Esophagus squamous epithelium (tissue), 5 donors: ENCODE measurements around the gene LDLRAD4. TPM values are rescaled to one million over a fixed set of nuclear protein-coding genes. Genes with fewer than 3 reads are reported as not detected.

Experiments
- DNase-seq: peaks from one replicate; lab custom pipeline; 2025; lab: John Stamatoyannopoulos, UW
- H3K27ac ChIP-seq, 4 donors: fragments of 200-600 bp; sonication (generic); one replicate each; pipeline ENCODE4 v1.5.1; 2016 to 2019; ENCODE audit warnings: mild to moderate bottlenecking in 1 of 4
- H3K27me3 ChIP-seq, 4 donors: fragments of 200-600 bp; sonication (generic); 1 replicate in 3 of 4; 2 replicates in 1 of 4; pipeline versions ENCODE4 v1.5.1 to v1.6.0; 2017 to 2021; ENCODE audit warnings: antibody characterized with exemption in 1 of 4
- H3K36me3 ChIP-seq, 3 donors: fragments of 200-600 bp; sonication (generic); one replicate each; pipeline ENCODE4 v1.5.1; 2016 to 2019
- H3K4me1 ChIP-seq, 3 donors: fragments of 200-600 bp; sonication (generic); one replicate each; pipeline ENCODE4 v1.5.1; 2017 to 2019
- H3K4me3 ChIP-seq, 4 donors: fragments of 200-600 bp; sonication (generic); 1 replicate in 3 of 4; 2 replicates in 1 of 4; pipeline ENCODE4 v1.5.1; 2016 to 2019; ENCODE audit warnings: mild to moderate bottlenecking in 2 of 4, moderate library complexity in 1 of 4
- H3K9me3 ChIP-seq, 3 donors: fragments of 200-600 bp; sonication (generic); one replicate each; pipeline ENCODE4 v1.5.1; 2016 to 2019
- CTCF ChIP-seq, 6 experiments: fragments of 450-650 bp in 4 of 6; fragments of 200-600 bp in 2 of 6; sonication (generic) in 2 of 6; IDR thresholded peaks; one replicate each; pipeline ENCODE4 v1.5.1; 2016 to 2019; ENCODE audit warnings: antibody characterized with exemption in 6 of 6, mild to moderate bottlenecking in 4 of 6, moderate library complexity in 4 of 6
- POLR2A ChIP-seq, 4 donors: fragments of 450-650 bp; IDR thresholded peaks; one replicate each; pipeline ENCODE4 v1.6.1; 2017; ENCODE audit warnings: antibody characterized with exemption in 4 of 4, mild to moderate bottlenecking in 4 of 4, moderate library complexity in 3 of 4
- WGBS, 2 donors: methylation state at CpG; one replicate each; pipeline ENCODE4 v1.1.5; 2018; 5-methylcytosine and 5-hydroxymethylcytosine counted together
- intact Hi-C: fragments of 100-400 bp; cut with DNase I; formaldehyde crosslinking; loops from one replicate; pipeline ENCODE4 v1.15.0; 2022
- total RNA-seq, 4 donors: library from RNA; depleted of rRNA; stranded (reverse); fragments of >200 nt; gene quantifications; one replicate each; pipeline ENCODE4 v1.1.0, GENCODE V29; 2016
- donor health status: DM: yes; HTN: yes; CAD: no.

The LDLRAD4 gene
- total RNA-seq, 4 donors from 2014 or later, result 0.91 to 17.9 (median 6.8) TPM

DNA sequence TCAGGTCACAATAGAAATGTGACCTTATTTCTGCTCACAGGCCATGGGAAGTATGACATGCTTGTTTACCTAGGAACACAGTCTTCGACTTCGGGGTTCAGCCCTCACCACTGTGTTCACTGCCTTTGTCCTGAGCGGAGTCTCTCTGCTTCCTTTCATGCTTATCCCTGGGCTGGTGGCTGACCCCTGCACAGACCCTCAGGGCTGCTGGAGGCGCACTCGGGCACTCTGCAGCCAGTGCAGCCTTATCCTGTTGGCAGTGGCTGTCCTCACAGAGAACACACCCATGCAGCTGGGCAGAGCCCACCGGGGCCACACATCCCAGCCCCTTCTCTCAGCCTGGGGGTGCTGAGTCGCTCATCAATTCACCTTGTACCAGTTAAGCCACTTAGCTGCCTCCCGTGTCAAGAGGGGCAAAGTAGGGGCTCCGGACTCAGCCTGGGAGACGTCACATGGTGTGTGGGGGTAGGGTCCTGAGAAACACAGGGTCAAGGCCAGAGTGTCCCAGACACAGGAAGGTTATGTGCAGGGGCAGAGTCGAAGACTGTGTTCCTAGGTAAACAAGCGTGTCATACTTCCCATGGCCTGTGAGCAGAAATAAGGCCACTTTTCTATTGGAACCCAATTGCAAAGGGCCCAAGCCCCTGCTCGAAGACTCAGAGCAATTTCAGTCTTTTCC is 400.3 kb downstream of the LDLRAD4 start:
- WGBS, 2 donors, result 51 to 81% methylated on average over 7 to 10 of the region's 13 CpGs
- H3K27ac ChIP-seq, result no peak overlapping the region
- no peaks in the 10 kb centered on the region for H3K9me3 ChIP-seq
- TF ChIP-seq POLR2A (IDR thresholded peaks at IDR 0.05) (no peak), CTCF (IDR thresholded peaks at IDR 0.05) (no peak)
- intact Hi-C loops, result no loop called here
- peaks cover 0 to 24% (median 11%) of the 10 kb centered on the region in 3 donors for H3K4me1 ChIP-seq
- no peaks in the 10 kb centered on the region for H3K36me3 ChIP-seq
- no peak for DNase-seq
- H3K27me3 ChIP-seq, result no peaks in the 10 kb centered on the region
- no peak overlapping the region for H3K4me3 ChIP-seq

DNA sequence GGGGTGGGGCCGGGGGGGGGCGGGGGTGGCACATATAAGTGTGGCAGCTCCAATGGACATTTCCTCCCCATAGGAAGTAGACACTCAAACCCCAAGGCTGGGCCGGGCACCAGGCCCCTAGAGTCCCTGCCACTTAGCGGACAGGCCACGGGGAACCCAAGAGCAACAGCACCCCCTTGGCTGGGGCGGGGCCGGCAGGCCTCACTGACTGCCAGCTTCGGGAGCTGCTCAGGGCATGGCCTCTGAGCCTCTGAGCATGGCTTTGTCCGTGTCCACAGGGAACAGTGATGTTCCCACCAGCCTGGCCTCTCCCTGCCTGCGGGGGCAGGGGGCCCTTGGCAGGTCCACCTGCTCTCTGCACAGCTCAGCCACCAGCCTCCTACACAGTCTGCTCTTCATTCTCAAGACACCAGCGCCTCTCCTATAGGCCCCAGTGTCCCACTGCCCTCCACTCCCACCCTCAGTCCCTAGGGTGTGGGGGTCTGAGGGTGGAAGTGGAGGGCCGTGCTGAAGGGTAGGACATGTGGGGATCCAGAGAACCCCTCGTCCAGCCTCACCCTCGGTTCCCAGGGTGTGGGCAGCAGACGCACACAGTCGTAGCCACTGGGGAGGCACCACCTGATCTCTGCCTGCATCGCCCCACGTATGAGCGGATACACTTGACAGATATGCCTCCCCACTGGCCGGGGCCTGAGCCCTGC is 401.1 kb downstream of the LDLRAD4 start:
- DNase-seq, result no peak
- H3K4me3 ChIP-seq, result no peak overlapping the region
- H3K27ac ChIP-seq, result no peak overlapping the region
- WGBS, 2 donors, result 92 to 93% methylated on average over 6 to 14 of the region's 20 CpGs
- no peaks in the 10 kb centered on the region for H3K36me3 ChIP-seq
- TF ChIP-seq CTCF (IDR thresholded peaks at IDR 0.05), result no peak
- no peak for TF ChIP-seq POLR2A (IDR thresholded peaks at IDR 0.05)
- H3K27me3 ChIP-seq, result no peaks in the 10 kb centered on the region
- intact Hi-C loops, result loop anchor here (10.0 kb wide), 1 partner anchor 65 kb away; no protein-coding TSS in a partner anchor
- H3K9me3 ChIP-seq, result no peaks in the 10 kb centered on the region
- peaks cover 0 to 16% (median 5%) of the 10 kb centered on the region in 3 donors for H3K4me1 ChIP-seq

GRCh38 chr18:13620206-13620672 is 401.7 kb downstream of the LDLRAD4 start:
- Histone ChIP-seq H3K4me1 (peaks cover 0 to 10% (median 0%) of the 10 kb centered on the region in 3 donors), H3K4me3 (no peak overlapping the region), H3K9me3 (no peaks in the 10 kb centered on the region), H3K36me3 (no peaks in the 10 kb centered on the region), H3K27ac (no peak overlapping the region), H3K27me3 (no peaks in the 10 kb centered on the region)
- no peak for DNase-seq
- TF ChIP-seq POLR2A (IDR thresholded peaks at IDR 0.05), result no peak
- no peak for TF ChIP-seq CTCF (IDR thresholded peaks at IDR 0.05)
- intact Hi-C loops, result loop anchor here (10.0 kb wide), 1 partner anchor 65 kb away; no protein-coding TSS in a partner anchor
- WGBS, 2 donors, result 80 to 92% methylated on average over 3 to 4 of the region's 10 CpGs

GRCh38 chr18:13620818-13621445 is 402.4 kb downstream of the LDLRAD4 start:
- H3K4me3 ChIP-seq, result no peak overlapping the region
- H3K27me3 ChIP-seq, result no peaks in the 10 kb centered on the region
- DNase-seq, result no peak
- intact Hi-C loops, result loop anchor here (10.0 kb wide), 1 partner anchor 66 kb away; no protein-coding TSS in a partner anchor
- H3K36me3 ChIP-seq, result no peaks in the 10 kb centered on the region
- WGBS, 2 donors, result 90 to 92% methylated on average over 15 to 19 of the region's 29 CpGs
- no peak for TF ChIP-seq CTCF (IDR thresholded peaks at IDR 0.05)
- no peak for TF ChIP-seq POLR2A (IDR thresholded peaks at IDR 0.05)
- H3K9me3 ChIP-seq, result no peaks in the 10 kb centered on the region
- H3K27ac ChIP-seq, result no peak overlapping the region
- H3K4me1 ChIP-seq, result peaks cover 0 to 9% (median 0%) of the 10 kb centered on the region in 3 donors
